Nephron progenitor cell (in vitro differentiated cells): ENCODE results near the gene ECSIT.

ENCODE experiments used
- DNase-seq: peaks from one replicate; pipeline ENCODE4 v3.0.0; 2021
- H3K27ac Mint-ChIP-seq: 2 replicates; pipeline ENCODE4 v1.8.0; 2021; ENCODE audit warnings: mild to moderate bottlenecking, moderate library complexity, mixed read lengths
- H3K27me3 Mint-ChIP-seq: 2 replicates; pipeline ENCODE4 v1.8.0; 2021; ENCODE audit warnings: mild to moderate bottlenecking, low read depth, mixed read lengths; ENCODE audit not compliant: poor library complexity
- H3K36me3 Mint-ChIP-seq: 2 replicates; pipeline ENCODE4 v1.8.0; 2021; ENCODE audit warnings: low read depth, mixed read lengths
- H3K4me1 Mint-ChIP-seq: 2 replicates; pipeline ENCODE4 v1.8.0; 2021; ENCODE audit warnings: mixed read lengths
- H3K4me3 Mint-ChIP-seq: 2 replicates; pipeline ENCODE4 v1.8.0; 2021; ENCODE audit warnings: mild to moderate bottlenecking, moderate library complexity, mixed read lengths
- H3K9me3 Mint-ChIP-seq: 2 replicates; pipeline ENCODE4 v1.8.0; 2021; ENCODE audit warnings: mild to moderate bottlenecking, moderate library complexity, mixed read lengths
- TF ChIP-seq, protein P1 (sequence below): fragments of 200-600 bp; sonication (generic); IDR thresholded peaks from 2 replicates; pipeline ENCODE4 v1.5.0; 2021; ENCODE audit warnings: antibody characterized with exemption

The ECSIT gene

DNA sequence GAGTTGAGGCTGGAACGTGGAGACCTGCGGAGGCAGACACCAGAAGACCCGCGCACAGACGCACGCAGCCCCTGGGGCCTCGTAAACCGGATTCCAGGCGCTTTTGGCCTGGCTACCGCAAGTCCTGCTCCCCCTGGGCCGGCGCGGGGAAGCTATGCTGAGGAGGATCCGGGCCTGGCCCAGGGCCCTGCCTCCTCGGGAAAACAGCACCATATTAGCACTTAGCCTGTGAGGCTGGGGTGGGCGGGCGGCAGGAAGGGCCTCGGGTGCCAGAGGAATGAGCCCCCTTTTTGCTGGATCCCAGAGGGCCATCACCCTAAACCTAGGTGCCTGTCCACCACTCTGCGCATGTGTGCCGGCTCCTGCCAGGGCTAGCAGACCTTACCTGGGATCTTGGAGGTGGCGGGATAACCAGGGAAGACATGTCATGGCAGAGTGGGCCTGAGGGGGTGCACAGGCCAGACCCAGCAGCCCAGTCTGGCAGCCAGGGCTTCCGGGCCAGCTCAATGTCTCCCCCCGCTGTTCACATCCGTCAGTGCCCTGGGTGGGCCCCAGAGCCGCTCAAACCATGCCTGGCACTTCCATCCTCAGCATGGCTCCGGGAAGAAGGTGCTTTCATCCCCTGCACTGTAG is 22.8 kb upstream of the ECSIT start:
- peak; percentile 52 for DNase-seq
- Mint-ChIP-seq H3K4me1 (peaks cover 10% of the 10 kb centered on the region), H3K27me3 (peaks cover 7% of the 10 kb centered on the region), H3K4me3 (no peak overlapping the region), H3K9me3 (no peaks in the 10 kb centered on the region), H3K36me3 (peaks cover 7% of the 10 kb centered on the region), H3K27ac (no peak overlapping the region)
- TF ChIP-seq, protein P1, sequence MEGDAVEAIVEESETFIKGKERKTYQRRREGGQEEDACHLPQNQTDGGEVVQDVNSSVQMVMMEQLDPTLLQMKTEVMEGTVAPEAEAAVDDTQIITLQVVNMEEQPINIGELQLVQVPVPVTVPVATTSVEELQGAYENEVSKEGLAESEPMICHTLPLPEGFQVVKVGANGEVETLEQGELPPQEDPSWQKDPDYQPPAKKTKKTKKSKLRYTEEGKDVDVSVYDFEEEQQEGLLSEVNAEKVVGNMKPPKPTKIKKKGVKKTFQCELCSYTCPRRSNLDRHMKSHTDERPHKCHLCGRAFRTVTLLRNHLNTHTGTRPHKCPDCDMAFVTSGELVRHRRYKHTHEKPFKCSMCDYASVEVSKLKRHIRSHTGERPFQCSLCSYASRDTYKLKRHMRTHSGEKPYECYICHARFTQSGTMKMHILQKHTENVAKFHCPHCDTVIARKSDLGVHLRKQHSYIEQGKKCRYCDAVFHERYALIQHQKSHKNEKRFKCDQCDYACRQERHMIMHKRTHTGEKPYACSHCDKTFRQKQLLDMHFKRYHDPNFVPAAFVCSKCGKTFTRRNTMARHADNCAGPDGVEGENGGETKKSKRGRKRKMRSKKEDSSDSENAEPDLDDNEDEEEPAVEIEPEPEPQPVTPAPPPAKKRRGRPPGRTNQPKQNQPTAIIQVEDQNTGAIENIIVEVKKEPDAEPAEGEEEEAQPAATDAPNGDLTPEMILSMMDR: peak; percentile 30

DNA sequence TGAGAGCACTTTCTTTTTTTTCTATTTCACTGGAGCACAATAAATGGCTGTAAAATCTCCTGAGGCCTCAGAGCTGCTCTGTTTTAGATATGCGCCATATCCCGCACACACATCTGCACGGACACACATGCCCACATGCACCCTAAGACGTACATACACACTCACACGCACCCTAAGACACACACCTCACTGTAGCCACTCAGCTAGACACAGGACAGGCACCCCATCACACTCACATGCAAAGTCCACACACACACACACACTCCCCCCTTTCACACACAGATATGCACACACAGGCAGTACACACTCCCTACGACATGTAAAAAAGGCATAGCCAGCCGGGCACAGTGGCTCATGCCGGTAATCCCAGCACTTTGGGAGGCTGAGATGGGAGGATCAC is 21.3 kb upstream of the ECSIT start:
- peaks cover 17% of the 10 kb centered on the region for H3K4me1 Mint-ChIP-seq
- no peak overlapping the region for H3K27ac Mint-ChIP-seq
- TF ChIP-seq, protein P1: no peak
- peaks cover 6% of the 10 kb centered on the region for H3K36me3 Mint-ChIP-seq
- H3K4me3 Mint-ChIP-seq: no peak overlapping the region
- no peaks in the 10 kb centered on the region for H3K27me3 Mint-ChIP-seq
- no peaks in the 10 kb centered on the region for H3K9me3 Mint-ChIP-seq
- no peak for DNase-seq

DNA sequence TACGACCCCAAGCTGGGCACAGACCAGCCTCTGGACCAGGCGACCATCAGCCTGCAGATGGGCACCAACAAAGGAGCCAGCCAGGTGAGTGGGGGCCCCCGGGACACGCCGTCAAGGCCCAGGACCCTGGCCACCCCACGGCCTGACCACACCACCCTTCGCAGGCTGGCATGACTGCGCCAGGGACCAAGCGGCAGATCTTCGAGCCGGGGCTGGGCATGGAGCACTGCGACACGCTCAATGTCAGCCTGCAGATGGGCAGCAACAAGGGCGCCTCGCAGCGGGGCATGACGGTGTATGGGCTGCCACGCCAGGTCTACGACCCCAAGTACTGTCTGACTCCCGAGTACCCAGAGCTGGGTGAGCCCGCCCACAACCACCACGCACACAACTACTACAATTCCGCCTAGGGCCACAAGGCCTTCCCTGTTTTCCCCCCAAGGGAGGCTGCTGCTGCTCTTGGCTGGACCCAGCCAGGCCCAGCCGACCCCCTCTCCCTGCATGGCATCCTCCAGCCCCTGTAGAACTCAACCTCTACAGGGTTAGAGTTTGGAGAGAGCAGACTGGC is 20.5 kb upstream of the ECSIT start:
- Mint-ChIP-seq H3K9me3 (no peaks in the 10 kb centered on the region), H3K36me3 (peaks cover 6% of the 10 kb centered on the region), H3K27me3 (no peaks in the 10 kb centered on the region), H3K4me1 (peaks cover 17% of the 10 kb centered on the region), H3K27ac (no peak overlapping the region), H3K4me3 (no peak overlapping the region)
- TF ChIP-seq, protein P1: no peak
- no peak for DNase-seq

DNA sequence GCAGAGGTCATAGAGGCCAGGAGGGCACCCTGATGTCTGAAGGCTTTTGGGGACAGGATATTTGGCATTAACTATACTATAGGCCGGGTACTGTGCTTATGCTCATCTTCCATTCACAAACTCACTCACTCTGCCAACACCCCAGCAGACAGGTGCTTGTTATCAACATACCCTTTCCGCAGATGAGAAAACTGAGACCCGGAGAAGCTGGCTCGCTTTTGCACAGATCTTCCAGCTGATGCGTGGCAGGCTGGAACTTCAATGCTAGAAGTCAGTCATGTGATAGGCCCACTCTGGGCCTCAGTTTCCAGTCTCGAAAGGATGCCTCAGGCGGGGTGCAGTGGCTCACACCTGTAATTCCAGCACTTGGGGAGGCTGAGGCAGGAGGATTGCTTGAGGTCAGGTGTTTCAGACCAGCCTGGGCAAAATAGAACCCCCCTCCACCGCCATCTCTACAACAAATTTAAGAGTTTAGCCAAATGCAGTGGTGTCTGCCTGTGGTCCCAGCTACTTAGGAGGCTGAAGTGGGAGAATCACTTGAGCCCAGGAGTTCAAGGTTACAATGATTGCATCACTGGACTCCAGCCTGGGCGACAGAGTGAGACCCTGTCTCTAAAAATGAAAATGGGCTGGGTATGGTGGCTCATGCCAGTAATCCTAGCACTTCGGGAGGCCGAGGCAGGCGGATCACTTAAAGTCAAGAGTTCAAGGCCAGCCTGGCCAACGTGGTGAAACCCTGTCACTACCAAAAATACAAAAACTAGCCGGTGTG is 19.2 kb upstream of the ECSIT start:
- Mint-ChIP-seq H3K9me3 (no peaks in the 10 kb centered on the region), H3K4me1 (peaks cover 17% of the 10 kb centered on the region), H3K27me3 (no peaks in the 10 kb centered on the region), H3K36me3 (no peaks in the 10 kb centered on the region), H3K4me3 (no peak overlapping the region), H3K27ac (peak overlapping the region; percentile 94)
- TF ChIP-seq, protein P1: no peak
- DNase-seq: no peak

DNA sequence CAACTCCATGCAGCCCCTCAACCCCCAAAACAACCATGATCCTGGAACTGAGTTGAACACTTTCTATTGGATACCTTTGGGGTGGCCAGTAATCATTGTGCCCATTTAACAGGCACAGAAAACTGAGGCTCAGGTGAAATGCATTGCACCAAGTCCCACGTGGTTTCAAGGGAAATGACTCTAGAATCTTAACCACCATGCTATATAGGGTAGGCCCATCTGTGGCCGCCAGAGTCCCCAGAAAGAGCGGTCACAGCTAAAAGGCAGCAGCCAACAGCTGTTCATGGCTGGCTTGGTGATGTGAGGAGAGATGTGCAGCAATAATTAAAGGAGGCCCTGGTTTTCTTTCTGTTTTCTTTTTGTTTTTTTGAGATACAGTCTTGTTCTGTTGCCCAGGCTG is 12.3 kb upstream of the ECSIT start:
- peaks cover 25% of the 10 kb centered on the region for H3K4me1 Mint-ChIP-seq
- H3K9me3 Mint-ChIP-seq: no peaks in the 10 kb centered on the region
- H3K36me3 Mint-ChIP-seq: no peaks in the 10 kb centered on the region
- no peak overlapping the region for H3K4me3 Mint-ChIP-seq
- TF ChIP-seq, protein P1: no peak
- H3K27me3 Mint-ChIP-seq: peaks cover 5% of the 10 kb centered on the region
- DNase-seq: no peak
- no peak overlapping the region for H3K27ac Mint-ChIP-seq
